ENCODE data around the gene DYNC1I1. TPM values are rescaled to one million over a fixed set of nuclear protein-coding genes. Genes with fewer than 3 reads are reported as not detected.
"Not testable (repeated sequence)": the region's sequence is repeated elsewhere in the genome, so short reads cannot be mapped to it uniquely, and the experiment has no call there.

The DYNC1I1 gene
- total RNA-seq, 1 donor from 2014 or later = 15.1 TPM

GRCh38 chr7:95910341-95910740 is 138.0 kb downstream of the DYNC1I1 start:
- no peak for DNase-seq

- DNase-seq = no peak
Observed at GRCh38 chr7:95915731-95916130, 143.4 kb downstream of the DYNC1I1 start.

GRCh38 chr7:95916573-95917297 is 144.4 kb downstream of the DYNC1I1 start:
- DNase-seq = peak; percentile 86

- no peak for DNase-seq
Observed at GRCh38 chr7:95917634-95918033, 145.3 kb downstream of the DYNC1I1 start.

GRCh38 chr7:95919556-95919955 is 147.2 kb downstream of the DYNC1I1 start:
- no peak for DNase-seq

GRCh38 chr7:95921543-95921942 is 149.2 kb downstream of the DYNC1I1 start:
- no peak for DNase-seq

- DNase-seq = no peak
Observed at GRCh38 chr7:95922191-95922590, 149.8 kb downstream of the DYNC1I1 start.

- no peak for DNase-seq
Observed at GRCh38 chr7:95925236-95925635, 152.9 kb downstream of the DYNC1I1 start.

- peak; percentile 49 for DNase-seq
Observed at GRCh38 chr7:95925971-95926370, 153.6 kb downstream of the DYNC1I1 start.

GRCh38 chr7:95927756-95928155 is 155.4 kb downstream of the DYNC1I1 start:
- DNase-seq = no peak

- DNase-seq = no peak
Observed at GRCh38 chr7:95929710-95930280, 157.4 kb downstream of the DYNC1I1 start.

GRCh38 chr7:95931460-95932232 is 159.3 kb downstream of the DYNC1I1 start:
- DNase-seq = no peak

- no peak for DNase-seq
Observed at GRCh38 chr7:95933618-95934017, 161.3 kb downstream of the DYNC1I1 start.

GRCh38 chr7:95944867-95945266 is 172.5 kb downstream of the DYNC1I1 start:
- not testable (repeated sequence) for DNase-seq

GRCh38 chr7:95950698-95951097 is 178.3 kb downstream of the DYNC1I1 start:
- DNase-seq = no peak

GRCh38 chr7:95951531-95951930 is 179.2 kb downstream of the DYNC1I1 start:
- DNase-seq = no peak

GRCh38 chr7:95951997-95952795 is 179.8 kb downstream of the DYNC1I1 start:
- DNase-seq = no peak

- no peak for DNase-seq
Observed at GRCh38 chr7:95952851-95953250, 180.5 kb downstream of the DYNC1I1 start.

- DNase-seq = no peak
Observed at GRCh38 chr7:95955748-95956147, 183.4 kb downstream of the DYNC1I1 start.

GRCh38 chr7:95957510-95957909 is 185.2 kb downstream of the DYNC1I1 start:
- no peak for DNase-seq

- DNase-seq = no peak
Observed at GRCh38 chr7:95960706-95961244, 188.4 kb downstream of the DYNC1I1 start.

- no peak for DNase-seq
Observed at GRCh38 chr7:95963446-95963990, 191.2 kb downstream of the DYNC1I1 start.

Data from dermis blood vessel endothelial cell (primary cell).